ENCODE data around the gene MARCHF3.
A peak's percentile ranks its signal among the peaks of the same experiment; 100 is the strongest.

MARCHF3 gene

DNA sequence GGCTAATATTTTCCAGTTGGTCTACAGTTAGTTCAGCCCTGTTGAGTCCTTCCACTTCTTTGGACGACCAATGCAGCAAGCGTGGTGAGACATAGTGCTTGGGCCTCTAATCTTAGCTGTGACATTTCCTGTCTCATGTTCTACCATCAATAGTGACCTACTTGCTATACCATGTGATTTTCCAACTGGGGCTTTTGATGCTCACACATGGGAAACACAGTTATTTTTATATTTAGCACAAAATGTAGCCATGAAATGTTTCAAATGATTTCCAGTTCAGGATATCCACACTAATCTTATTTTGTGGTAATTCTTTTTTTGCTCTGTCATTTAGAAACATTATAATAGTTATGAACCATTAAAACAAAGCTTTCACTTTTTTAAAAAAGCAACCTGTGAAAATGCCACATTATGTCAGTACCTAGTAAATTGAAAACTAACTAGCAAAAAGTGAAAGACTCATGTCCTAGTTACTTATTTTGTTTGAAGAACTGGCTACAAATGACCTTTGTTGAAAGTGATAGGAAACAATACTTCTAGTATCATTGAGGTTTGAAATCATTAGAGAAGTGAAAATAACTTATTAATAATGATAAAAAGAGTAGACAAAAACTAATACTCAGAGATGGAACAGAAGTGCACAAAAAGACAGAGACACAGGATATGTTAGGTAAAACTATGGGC, 18.3 kb downstream of the MARCHF3 start:
- TF ChIP-seq TCF4 (CRISPR knock-in tag; IDR thresholded peaks at IDR 0.05; ENCODE audit: borderline replicate concordance) (no peak), TOX (CRISPR knock-in tag; IDR thresholded peaks at IDR 0.05; ENCODE audit: borderline replicate concordance) (no peak), GLIS3 (CRISPR knock-in tag; IDR thresholded peaks at IDR 0.05) (no peak), SNAI2 (CRISPR knock-in tag; IDR thresholded peaks at IDR 0.05) (no peak), ESRRG (CRISPR knock-in tag; IDR thresholded peaks at IDR 0.05) (no peak), OSR1 (CRISPR knock-in tag; IDR thresholded peaks at IDR 0.05) (no peak)
- ATAC-seq = 0 out of 3 replicates have a peak, but pooled peaks have one; percentile 15

DNA sequence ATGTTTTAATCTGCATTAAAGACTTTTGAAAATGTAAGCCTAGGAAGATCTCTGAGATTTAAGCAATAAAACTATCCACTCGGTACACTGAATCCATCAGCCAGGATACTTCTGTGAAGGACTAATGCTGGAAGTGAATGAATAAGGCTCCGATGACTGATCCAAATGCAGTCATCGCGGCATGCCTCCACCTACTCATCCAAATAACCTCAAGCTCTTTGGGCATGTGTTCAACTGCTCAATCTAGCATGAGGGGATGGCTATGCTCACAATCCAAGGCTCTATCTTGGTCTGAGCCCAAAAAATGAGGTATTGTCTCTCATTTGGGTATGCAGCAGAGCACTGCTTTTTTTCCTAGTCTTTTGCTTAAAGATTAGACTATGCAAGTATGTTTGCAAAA, 19.2 kb downstream of the MARCHF3 start:
- TF ChIP-seq, protein P1, sequence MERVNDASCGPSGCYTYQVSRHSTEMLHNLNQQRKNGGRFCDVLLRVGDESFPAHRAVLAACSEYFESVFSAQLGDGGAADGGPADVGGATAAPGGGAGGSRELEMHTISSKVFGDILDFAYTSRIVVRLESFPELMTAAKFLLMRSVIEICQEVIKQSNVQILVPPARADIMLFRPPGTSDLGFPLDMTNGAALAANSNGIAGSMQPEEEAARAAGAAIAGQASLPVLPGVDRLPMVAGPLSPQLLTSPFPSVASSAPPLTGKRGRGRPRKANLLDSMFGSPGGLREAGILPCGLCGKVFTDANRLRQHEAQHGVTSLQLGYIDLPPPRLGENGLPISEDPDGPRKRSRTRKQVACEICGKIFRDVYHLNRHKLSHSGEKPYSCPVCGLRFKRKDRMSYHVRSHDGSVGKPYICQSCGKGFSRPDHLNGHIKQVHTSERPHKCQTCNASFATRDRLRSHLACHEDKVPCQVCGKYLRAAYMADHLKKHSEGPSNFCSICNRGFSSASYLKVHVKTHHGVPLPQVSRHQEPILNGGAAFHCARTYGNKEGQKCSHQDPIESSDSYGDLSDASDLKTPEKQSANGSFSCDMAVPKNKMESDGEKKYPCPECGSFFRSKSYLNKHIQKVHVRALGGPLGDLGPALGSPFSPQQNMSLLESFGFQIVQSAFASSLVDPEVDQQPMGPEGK (CRISPR knock-in tag; IDR thresholded peaks at IDR 0.05; ENCODE audit: borderline replicate concordance) = no peak
- peak; percentile 57 for TF ChIP-seq ISL1 (CRISPR knock-in tag; IDR thresholded peaks at IDR 0.05)
- ATAC-seq = peak; percentile 78

DNA sequence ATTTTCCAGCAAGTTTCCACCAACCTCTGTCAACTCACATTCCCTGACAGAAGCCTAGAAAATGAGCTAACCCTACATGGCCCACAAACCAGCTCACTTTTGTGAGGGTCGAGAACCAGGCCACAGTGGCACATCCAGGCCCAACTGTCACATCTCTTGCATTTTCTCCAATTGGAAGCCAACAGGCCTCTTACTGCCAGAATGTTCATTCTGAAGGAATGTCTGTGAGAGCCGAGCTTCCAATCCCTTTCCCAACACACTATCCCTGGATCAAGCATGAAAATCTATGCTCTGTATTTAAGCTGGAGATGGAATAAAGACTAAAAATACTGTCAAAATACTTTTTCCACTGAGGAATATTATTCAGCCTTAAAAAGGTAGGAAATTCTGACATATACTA, 20.0 kb downstream of the MARCHF3 start:
- ATAC-seq = no peak
- no peak for TF ChIP-seq BACH2 (CRISPR knock-in tag; IDR thresholded peaks at IDR 0.05; ENCODE audit: borderline replicate concordance)
- TF ChIP-seq, protein P2, sequence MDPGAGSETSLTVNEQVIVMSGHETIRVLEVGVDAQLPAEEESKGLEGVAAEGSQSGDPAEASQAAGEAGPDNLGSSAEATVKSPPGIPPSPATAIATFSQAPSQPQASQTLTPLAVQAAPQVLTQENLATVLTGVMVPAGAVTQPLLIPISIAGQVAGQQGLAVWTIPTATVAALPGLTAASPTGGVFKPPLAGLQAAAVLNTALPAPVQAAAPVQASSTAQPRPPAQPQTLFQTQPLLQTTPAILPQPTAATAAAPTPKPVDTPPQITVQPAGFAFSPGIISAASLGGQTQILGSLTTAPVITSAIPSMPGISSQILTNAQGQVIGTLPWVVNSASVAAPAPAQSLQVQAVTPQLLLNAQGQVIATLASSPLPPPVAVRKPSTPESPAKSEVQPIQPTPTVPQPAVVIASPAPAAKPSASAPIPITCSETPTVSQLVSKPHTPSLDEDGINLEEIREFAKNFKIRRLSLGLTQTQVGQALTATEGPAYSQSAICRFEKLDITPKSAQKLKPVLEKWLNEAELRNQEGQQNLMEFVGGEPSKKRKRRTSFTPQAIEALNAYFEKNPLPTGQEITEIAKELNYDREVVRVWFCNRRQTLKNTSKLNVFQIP (CRISPR knock-in tag; IDR thresholded peaks at IDR 0.05; ENCODE audit: borderline replicate concordance, low read depth) = no peak
- no peak for TF ChIP-seq CSDC2 (CRISPR knock-in tag; IDR thresholded peaks at IDR 0.05)
- TF ChIP-seq, protein P3, sequence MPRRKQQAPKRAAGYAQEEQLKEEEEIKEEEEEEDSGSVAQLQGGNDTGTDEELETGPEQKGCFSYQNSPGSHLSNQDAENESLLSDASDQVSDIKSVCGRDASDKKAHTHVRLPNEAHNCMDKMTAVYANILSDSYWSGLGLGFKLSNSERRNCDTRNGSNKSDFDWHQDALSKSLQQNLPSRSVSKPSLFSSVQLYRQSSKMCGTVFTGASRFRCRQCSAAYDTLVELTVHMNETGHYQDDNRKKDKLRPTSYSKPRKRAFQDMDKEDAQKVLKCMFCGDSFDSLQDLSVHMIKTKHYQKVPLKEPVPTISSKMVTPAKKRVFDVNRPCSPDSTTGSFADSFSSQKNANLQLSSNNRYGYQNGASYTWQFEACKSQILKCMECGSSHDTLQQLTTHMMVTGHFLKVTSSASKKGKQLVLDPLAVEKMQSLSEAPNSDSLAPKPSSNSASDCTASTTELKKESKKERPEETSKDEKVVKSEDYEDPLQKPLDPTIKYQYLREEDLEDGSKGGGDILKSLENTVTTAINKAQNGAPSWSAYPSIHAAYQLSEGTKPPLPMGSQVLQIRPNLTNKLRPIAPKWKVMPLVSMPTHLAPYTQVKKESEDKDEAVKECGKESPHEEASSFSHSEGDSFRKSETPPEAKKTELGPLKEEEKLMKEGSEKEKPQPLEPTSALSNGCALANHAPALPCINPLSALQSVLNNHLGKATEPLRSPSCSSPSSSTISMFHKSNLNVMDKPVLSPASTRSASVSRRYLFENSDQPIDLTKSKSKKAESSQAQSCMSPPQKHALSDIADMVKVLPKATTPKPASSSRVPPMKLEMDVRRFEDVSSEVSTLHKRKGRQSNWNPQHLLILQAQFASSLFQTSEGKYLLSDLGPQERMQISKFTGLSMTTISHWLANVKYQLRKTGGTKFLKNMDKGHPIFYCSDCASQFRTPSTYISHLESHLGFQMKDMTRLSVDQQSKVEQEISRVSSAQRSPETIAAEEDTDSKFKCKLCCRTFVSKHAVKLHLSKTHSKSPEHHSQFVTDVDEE (CRISPR knock-in tag; IDR thresholded peaks at IDR 0.05) = no peak
- no peak for TF ChIP-seq ZNF70 (CRISPR knock-in tag; IDR thresholded peaks at IDR 0.05)
- no peak for TF ChIP-seq ISL1 (CRISPR knock-in tag; IDR thresholded peaks at IDR 0.05)
- TF ChIP-seq, protein P1 (CRISPR knock-in tag; IDR thresholded peaks at IDR 0.05; ENCODE audit: borderline replicate concordance) = no peak
- no peak for TF ChIP-seq GLIS3 (CRISPR knock-in tag; IDR thresholded peaks at IDR 0.05)
- TF ChIP-seq, protein P4, sequence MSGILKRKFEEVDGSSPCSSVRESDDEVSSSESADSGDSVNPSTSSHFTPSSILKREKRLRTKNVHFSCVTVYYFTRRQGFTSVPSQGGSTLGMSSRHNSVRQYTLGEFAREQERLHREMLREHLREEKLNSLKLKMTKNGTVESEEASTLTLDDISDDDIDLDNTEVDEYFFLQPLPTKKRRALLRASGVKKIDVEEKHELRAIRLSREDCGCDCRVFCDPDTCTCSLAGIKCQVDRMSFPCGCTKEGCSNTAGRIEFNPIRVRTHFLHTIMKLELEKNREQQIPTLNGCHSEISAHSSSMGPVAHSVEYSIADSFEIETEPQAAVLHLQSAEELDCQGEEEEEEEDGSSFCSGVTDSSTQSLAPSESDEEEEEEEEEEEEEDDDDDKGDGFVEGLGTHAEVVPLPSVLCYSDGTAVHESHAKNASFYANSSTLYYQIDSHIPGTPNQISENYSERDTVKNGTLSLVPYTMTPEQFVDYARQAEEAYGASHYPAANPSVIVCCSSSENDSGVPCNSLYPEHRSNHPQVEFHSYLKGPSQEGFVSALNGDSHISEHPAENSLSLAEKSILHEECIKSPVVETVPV (CRISPR knock-in tag; IDR thresholded peaks at IDR 0.05) = no peak
- no peak for TF ChIP-seq TCF4 (CRISPR knock-in tag; IDR thresholded peaks at IDR 0.05; ENCODE audit: borderline replicate concordance)
- TF ChIP-seq ZFP3 (CRISPR knock-in tag; IDR thresholded peaks at IDR 0.05) = no peak
- no peak for TF ChIP-seq ZNF565 (CRISPR knock-in tag; conservative IDR thresholded peaks at IDR 0.05; ENCODE audit: low read depth)
- TF ChIP-seq SNAI2 (CRISPR knock-in tag; IDR thresholded peaks at IDR 0.05) = no peak
- TF ChIP-seq ARNTL (CRISPR knock-in tag; IDR thresholded peaks at IDR 0.05; ENCODE audit: borderline replicate concordance, low read depth) = no peak
- no peak for TF ChIP-seq TOX (CRISPR knock-in tag; IDR thresholded peaks at IDR 0.05; ENCODE audit: borderline replicate concordance)
- TF ChIP-seq, protein P5, sequence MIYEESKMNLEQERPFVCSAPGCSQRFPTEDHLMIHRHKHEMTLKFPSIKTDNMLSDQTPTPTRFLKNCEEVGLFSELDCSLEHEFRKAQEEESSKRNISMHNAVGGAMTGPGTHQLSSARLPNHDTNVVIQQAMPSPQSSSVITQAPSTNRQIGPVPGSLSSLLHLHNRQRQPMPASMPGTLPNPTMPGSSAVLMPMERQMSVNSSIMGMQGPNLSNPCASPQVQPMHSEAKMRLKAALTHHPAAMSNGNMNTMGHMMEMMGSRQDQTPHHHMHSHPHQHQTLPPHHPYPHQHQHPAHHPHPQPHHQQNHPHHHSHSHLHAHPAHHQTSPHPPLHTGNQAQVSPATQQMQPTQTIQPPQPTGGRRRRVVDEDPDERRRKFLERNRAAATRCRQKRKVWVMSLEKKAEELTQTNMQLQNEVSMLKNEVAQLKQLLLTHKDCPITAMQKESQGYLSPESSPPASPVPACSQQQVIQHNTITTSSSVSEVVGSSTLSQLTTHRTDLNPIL (CRISPR knock-in tag; IDR thresholded peaks at IDR 0.05; ENCODE audit: low read depth) = no peak
- no peak for TF ChIP-seq PPARA (CRISPR knock-in tag; IDR thresholded peaks at IDR 0.05; ENCODE audit: borderline replicate concordance)
- TF ChIP-seq ZNF8 (CRISPR knock-in tag; IDR thresholded peaks at IDR 0.05) = no peak
- no peak for TF ChIP-seq RARB (CRISPR knock-in tag; IDR thresholded peaks at IDR 0.05)
- no peak for TF ChIP-seq ESRRG (CRISPR knock-in tag; IDR thresholded peaks at IDR 0.05)
